ENCODE results near the gene MERTK. TPM values are rescaled to one million over a fixed set of nuclear protein-coding genes. Genes with fewer than 3 reads are reported as not detected.
A peak's percentile ranks its signal among the peaks of the same experiment; 100 is the strongest.

MERTK gene
- total and polyA plus RNA-seq, 2 of the 13 experiments (the other 11 are each of a cell fraction or from before 2014, with no cell fraction given): 37.3 to 44.7 TPM

DNA sequence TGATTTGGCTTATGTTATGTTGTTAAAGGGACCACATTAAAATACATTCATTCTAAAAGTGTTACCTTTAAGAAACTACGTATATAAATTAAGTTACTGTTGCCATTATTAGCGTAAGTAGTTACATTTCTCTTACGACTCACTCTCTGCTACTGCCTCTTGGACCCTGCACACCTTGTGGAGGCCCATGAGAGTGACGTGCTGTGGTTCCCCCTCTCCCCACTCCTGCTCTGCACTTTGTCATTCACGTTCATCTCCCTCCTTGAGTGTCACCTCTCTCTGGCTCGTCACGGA lies 830 bp upstream of the MERTK start (continued):
- TF ChIP-seq, protein P1, sequence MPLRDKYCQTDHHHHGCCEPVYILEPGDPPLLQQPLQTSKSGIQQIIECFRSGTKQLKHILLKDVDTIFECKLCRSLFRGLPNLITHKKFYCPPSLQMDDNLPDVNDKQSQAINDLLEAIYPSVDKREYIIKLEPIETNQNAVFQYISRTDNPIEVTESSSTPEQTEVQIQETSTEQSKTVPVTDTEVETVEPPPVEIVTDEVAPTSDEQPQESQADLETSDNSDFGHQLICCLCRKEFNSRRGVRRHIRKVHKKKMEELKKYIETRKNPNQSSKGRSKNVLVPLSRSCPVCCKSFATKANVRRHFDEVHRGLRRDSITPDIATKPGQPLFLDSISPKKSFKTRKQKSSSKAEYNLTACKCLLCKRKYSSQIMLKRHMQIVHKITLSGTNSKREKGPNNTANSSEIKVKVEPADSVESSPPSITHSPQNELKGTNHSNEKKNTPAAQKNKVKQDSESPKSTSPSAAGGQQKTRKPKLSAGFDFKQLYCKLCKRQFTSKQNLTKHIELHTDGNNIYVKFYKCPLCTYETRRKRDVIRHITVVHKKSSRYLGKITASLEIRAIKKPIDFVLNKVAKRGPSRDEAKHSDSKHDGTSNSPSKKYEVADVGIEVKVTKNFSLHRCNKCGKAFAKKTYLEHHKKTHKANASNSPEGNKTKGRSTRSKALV (CRISPR knock-in tag; IDR thresholded peaks at IDR 0.05): no peak
- TF ChIP-seq, protein P2, sequence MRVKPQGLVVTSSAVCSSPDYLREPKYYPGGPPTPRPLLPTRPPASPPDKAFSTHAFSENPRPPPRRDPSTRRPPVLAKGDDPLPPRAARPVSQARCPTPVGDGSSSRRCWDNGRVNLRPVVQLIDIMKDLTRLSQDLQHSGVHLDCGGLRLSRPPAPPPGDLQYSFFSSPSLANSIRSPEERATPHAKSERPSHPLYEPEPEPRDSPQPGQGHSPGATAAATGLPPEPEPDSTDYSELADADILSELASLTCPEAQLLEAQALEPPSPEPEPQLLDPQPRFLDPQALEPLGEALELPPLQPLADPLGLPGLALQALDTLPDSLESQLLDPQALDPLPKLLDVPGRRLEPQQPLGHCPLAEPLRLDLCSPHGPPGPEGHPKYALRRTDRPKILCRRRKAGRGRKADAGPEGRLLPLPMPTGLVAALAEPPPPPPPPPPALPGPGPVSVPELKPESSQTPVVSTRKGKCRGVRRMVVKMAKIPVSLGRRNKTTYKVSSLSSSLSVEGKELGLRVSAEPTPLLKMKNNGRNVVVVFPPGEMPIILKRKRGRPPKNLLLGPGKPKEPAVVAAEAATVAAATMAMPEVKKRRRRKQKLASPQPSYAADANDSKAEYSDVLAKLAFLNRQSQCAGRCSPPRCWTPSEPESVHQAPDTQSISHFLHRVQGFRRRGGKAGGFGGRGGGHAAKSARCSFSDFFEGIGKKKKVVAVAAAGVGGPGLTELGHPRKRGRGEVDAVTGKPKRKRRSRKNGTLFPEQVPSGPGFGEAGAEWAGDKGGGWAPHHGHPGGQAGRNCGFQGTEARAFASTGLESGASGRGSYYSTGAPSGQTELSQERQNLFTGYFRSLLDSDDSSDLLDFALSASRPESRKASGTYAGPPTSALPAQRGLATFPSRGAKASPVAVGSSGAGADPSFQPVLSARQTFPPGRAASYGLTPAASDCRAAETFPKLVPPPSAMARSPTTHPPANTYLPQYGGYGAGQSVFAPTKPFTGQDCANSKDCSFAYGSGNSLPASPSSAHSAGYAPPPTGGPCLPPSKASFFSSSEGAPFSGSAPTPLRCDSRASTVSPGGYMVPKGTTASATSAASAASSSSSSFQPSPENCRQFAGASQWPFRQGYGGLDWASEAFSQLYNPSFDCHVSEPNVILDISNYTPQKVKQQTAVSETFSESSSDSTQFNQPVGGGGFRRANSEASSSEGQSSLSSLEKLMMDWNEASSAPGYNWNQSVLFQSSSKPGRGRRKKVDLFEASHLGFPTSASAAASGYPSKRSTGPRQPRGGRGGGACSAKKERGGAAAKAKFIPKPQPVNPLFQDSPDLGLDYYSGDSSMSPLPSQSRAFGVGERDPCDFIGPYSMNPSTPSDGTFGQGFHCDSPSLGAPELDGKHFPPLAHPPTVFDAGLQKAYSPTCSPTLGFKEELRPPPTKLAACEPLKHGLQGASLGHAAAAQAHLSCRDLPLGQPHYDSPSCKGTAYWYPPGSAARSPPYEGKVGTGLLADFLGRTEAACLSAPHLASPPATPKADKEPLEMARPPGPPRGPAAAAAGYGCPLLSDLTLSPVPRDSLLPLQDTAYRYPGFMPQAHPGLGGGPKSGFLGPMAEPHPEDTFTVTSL (CRISPR knock-in tag; IDR thresholded peaks at IDR 0.05; ENCODE audit: borderline replicate concordance): no peak
- TF ChIP-seq, protein P3, sequence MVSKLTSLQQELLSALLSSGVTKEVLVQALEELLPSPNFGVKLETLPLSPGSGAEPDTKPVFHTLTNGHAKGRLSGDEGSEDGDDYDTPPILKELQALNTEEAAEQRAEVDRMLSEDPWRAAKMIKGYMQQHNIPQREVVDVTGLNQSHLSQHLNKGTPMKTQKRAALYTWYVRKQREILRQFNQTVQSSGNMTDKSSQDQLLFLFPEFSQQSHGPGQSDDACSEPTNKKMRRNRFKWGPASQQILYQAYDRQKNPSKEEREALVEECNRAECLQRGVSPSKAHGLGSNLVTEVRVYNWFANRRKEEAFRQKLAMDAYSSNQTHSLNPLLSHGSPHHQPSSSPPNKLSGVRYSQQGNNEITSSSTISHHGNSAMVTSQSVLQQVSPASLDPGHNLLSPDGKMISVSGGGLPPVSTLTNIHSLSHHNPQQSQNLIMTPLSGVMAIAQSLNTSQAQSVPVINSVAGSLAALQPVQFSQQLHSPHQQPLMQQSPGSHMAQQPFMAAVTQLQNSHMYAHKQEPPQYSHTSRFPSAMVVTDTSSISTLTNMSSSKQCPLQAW (CRISPR knock-in tag; IDR thresholded peaks at IDR 0.05): no peak
- no peak for TF ChIP-seq YY1 (IDR thresholded peaks at IDR 0.05; ENCODE audit: insufficient read depth, insufficient replicate concordance, low read depth, low read length)
- TF ChIP-seq ASH2L (IDR thresholded peaks at IDR 0.05; ENCODE audit: insufficient read length, low read depth, low read length): no peak
- no peak for TF ChIP-seq PHF5A (CRISPR knock-in tag; IDR thresholded peaks at IDR 0.05; ENCODE audit: low read depth, unreplicated experiment)
- TF ChIP-seq, protein P4, sequence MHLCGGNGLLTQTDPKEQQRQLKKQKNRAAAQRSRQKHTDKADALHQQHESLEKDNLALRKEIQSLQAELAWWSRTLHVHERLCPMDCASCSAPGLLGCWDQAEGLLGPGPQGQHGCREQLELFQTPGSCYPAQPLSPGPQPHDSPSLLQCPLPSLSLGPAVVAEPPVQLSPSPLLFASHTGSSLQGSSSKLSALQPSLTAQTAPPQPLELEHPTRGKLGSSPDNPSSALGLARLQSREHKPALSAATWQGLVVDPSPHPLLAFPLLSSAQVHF (CRISPR knock-in tag; IDR thresholded peaks at IDR 0.05): no peak
- peak; percentile 63 for TF ChIP-seq TBX2 (CRISPR knock-in tag; IDR thresholded peaks at IDR 0.05; ENCODE audit: borderline replicate concordance)
- no peak for TF ChIP-seq AGO2 (optimal IDR thresholded peaks at IDR 0.05; ENCODE audit: low read depth, low read length)
- no peak for TF ChIP-seq ATF1 (CRISPR knock-in tag; IDR thresholded peaks at IDR 0.05)
- TF ChIP-seq ZNF878 (CRISPR knock-in tag; IDR thresholded peaks at IDR 0.05): no peak
- peak; percentile 24; the same call in 1 of the 2 replicates for TF ChIP-seq BHLHE40 (IDR thresholded peaks at IDR 0.05; ENCODE audit: low read length)
- TF ChIP-seq ZNF883 (CRISPR knock-in tag; IDR thresholded peaks at IDR 0.05; ENCODE audit: not compliant biosample characterization): peak; percentile 74
- TF ChIP-seq HNF4G (IDR thresholded peaks at IDR 0.05; ENCODE audit: borderline replicate concordance, low read depth, low read length): no peak
- no peak for TF ChIP-seq HNF4G (CRISPR knock-in tag; IDR thresholded peaks at IDR 0.05; ENCODE audit: borderline replicate concordance, low read depth)
- no peak for TF ChIP-seq ZFP36L1 (CRISPR knock-in tag; IDR thresholded peaks at IDR 0.05)
- TF ChIP-seq, protein P5, sequence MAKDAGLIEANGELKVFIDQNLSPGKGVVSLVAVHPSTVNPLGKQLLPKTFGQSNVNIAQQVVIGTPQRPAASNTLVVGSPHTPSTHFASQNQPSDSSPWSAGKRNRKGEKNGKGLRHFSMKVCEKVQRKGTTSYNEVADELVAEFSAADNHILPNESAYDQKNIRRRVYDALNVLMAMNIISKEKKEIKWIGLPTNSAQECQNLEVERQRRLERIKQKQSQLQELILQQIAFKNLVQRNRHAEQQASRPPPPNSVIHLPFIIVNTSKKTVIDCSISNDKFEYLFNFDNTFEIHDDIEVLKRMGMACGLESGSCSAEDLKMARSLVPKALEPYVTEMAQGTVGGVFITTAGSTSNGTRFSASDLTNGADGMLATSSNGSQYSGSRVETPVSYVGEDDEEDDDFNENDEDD (CRISPR knock-in tag; IDR thresholded peaks at IDR 0.05; ENCODE audit: borderline replicate concordance): no peak
- TF ChIP-seq MIXL1 (CRISPR knock-in tag; IDR thresholded peaks at IDR 0.05): no peak
- TF ChIP-seq, protein P6, sequence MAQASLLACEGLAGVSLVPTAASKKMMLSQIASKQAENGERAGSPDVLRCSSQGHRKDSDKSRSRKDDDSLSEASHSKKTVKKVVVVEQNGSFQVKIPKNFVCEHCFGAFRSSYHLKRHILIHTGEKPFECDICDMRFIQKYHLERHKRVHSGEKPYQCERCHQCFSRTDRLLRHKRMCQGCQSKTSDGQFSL (CRISPR knock-in tag; IDR thresholded peaks at IDR 0.05): no peak
- TF ChIP-seq RFXANK (CRISPR knock-in tag; IDR thresholded peaks at IDR 0.05): no peak
